GM20431 (cell line): ENCODE results near the gene GCNT3.
"Not testable (repeated sequence)": the region's sequence is repeated elsewhere in the genome, so short reads cannot be mapped to it uniquely, and the experiment has no call there.

Experiments
- in situ Hi-C: fragments of 300-500 bp; cut with MseI, MboI; formaldehyde crosslinking; loops from one replicate; pipeline ENCODE4 v1.15.0; 2020; ENCODE audit warnings: low sequenced_read_pairs; ENCODE audit not compliant: unreplicated experiment

GCNT3 gene

DNA sequence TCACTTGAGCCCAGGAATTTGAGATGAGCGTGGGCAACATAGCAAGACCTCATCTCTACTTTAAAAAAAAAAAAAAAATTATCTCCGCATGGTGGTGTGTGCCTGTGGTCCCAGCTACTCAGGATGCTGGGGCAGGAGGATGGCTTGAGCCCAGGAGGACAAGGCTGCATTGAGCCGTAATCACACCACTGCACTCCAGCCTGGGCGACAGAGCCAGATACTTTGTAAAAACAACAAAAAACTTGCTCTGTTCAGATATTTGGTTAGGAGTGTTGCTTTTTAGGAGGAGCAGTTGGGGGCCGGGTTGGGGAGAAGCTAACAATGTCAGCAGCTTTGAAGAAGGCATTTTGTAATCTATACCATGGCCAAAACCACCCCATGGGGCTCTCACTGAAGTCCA, 4.1 kb downstream of the GCNT3 start:
- in situ Hi-C loops: no loop called here

DNA sequence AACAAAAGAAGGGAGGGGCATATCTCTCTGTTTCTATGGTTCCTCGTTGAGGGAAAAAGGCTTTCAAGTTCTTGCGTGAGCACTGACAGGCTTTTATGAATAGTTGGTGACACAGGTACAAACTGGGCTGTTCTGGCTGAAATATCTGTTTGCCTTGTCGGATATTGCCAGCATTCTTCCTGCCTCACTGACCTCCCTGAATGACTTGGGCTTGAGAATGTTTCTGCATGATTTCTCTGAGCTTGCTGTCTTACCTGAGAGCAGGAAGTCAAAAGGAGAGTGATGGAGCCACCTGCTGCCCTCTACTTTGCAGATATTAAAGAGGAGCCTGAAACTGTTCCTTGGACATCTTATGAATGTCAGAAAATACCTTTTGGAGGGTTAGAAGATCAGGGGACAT, 4.8 kb downstream of the GCNT3 start:
- in situ Hi-C loops: no loop called here

- in situ Hi-C loops: no loop called here
Observed at GRCh38 chr15:59618406-59618805, 6.8 kb downstream of the GCNT3 start.

DNA sequence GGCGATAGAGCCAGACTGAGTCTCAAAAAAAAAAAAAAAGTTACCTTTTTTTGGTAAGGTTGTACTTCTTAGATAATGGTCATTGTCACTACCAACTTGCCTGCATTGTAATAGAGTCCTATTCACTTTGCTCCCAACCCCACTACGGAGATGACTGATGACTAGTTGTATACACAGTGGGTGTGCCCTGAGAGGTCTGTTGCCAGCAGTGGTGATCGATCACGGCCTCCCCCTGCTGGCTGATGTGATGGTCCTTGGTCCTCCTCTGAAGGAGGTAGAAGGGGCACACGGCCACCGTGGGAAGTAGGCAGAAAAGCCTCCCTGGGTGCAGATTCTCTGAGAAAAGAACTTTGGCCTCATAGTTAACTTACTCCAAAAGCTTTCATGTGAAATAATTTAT, 10.7 kb downstream of the GCNT3 start:
- in situ Hi-C loops: no loop called here

DNA sequence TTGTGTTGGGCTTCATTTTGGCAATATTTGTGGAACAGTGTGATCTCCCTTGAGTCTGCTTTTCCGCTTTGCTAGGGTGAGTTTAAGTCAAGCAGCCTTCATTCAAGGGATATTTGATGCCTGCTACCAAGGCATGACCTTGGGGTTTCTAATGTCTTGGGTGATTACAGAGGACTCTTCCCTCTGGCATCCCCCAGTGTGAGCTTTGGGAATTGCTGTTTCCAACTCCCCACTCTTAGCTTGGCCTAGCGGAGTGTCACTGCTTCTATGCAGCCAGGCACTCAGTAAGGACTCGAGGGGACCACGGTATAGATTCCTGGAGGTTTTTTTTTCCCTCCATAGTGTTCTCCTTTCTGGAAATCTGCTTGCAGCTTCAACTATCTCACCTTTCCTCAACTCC, 21.1 kb downstream of the GCNT3 start:
- in situ Hi-C loops: no loop called here

GRCh38 chr15:59636184-59636583, 24.6 kb downstream of the GCNT3 start:
- in situ Hi-C loops: no loop called here

DNA sequence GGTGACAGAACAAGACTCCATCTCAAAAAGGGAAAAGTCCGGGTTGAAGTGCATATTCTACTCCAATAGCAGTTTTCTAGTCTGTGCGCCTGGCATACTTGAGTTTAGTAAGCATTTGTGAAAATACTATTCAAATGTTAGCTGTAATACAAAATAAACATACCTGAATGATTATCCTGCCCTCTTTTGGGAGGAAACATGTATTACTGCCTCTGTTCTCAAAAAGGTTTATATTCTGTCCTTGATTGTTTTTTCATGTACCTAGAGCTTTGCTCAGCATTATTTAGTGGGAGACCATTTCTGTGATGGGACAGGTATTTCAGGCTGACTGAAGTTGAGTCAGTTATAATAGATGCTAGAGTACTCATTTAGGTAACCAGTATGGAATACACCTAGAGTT, 25.9 kb downstream of the GCNT3 start:
- in situ Hi-C loops: not testable (repeated sequence)

GRCh38 chr15:59642351-59642750, 30.8 kb downstream of the GCNT3 start:
- in situ Hi-C loops: no loop called here

DNA sequence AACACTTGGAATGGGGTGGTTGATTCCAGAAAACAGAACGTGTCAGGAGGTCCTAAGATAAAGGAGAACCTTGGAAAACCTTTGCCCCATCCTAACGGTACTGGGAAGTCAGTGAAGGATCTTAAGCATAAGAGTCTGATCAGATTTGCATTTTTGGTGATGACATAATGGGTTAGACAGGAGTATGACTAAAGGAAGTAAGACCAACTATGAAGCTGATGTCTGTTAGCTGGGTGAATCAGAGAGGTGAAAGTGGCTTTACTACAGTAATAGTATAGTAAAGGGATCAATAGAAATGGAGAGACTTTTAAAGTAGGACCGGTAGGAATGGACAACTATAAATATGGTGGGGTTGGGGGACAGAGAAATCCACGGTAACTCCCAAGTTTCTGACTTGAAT, 33.2 kb downstream of the GCNT3 start:
- in situ Hi-C loops: no loop called here

GRCh38 chr15:59645812-59646211, 34.2 kb downstream of the GCNT3 start:
- in situ Hi-C loops: not testable (repeated sequence)

DNA sequence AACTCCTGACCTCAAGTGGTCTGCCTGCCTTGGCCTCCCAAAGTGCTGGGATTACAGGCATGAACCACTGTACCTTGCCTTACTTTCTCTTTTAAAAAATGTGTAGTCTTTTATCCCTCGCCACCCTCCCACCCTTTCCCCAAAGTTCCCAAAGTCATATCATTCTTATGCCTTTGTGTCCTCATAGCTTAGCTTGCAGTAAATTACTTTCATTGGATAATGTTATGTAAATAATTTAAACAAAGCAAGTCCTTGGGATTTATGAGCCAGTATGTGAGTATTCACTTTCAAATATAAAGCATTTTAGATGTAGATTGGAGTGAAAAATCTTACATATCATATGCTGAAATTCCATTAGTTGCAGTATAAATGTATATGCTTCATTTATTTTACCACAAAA, 34.7 kb downstream of the GCNT3 start:
- in situ Hi-C loops: no loop called here

DNA sequence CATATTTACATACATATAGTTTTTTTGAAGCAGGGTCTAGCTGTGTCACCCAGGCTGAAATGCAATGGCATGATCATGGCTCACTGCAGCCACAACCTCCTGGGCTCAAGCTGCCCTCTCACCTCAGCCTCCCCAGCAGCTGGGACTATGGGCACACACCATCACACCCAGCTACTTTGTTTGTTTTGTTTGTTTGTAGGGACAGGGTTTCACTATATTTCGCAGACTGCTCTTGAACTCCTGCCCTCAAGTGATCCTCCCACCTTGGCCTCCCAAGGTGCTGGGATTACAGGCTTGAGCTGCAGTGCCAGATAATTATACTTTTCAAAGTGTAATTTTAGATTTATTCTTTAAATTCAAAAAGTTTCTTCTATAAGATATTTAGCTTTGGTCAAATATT, 35.5 kb downstream of the GCNT3 start:
- in situ Hi-C loops: no loop called here

DNA sequence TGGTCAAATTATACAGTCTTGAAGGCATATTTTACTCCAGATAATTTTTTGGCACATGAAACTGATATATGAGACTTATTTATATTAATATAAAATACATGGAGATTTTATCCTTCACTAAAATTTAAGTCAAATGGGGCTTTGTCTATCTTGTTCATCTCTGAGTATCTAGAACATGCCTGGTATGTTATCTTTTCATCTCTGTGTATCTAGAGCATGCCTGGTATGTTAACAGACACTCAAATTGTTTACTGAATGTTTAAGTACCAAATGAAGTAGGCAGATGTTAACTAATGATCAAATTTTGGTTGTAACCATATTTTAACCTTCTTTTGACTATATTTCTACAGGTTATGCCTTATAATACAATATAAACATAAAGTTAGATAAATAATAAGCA, 38.0 kb downstream of the GCNT3 start:
- in situ Hi-C loops: no loop called here

DNA sequence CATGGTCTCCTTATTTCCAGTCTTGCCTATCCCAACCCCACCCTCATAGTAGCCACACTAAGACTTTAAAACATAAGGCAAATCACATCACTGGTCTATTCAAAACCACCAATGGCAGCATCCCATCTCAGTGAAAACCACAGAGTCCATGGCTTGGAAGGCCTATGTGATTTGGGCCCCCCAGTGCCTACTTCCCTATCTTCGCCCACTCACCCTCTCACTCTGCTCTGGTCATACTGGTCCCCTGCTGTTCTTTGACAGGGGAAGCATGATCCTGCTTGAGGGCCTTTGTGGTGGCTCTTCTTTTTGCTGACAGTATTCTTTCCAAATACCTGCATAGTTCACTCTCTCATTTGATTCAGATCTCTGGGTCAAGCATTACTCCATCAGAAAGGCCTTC, 42.5 kb downstream of the GCNT3 start:
- in situ Hi-C loops: no loop called here

GRCh38 chr15:59656897-59657634, 45.5 kb downstream of the GCNT3 start, which contains the start of gene GTF2A2:
Gene GTF2A2, minus strand, starts transcription at chr15:59657515. Its CDS starts 5,238 bp downstream, at chr15:59652277.
- in situ Hi-C loops: no loop called here

DNA sequence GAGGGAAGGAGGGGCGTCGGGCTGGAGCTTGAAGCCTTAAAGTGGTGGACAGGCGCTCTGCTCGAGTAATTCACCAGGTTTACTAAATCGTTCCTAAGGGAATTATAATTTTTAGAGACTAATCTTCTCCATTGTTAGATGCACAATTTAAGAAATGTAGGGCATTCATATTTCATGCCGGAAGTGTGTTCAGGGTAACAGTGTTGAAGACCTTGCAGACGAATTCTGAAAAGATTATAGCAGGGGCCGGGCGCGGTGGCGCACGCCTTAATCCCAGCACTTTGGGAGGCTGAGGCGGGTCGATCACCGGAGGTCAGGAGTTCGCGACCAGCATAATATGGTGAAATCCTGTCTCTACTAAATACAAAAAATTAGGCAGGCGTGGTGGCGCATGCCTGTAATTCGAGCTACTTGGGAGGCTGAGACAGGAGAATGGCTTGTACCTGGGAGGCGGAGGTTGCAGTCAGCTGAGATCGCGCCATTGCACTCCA, 46.1 kb downstream of the GCNT3 start:
- in situ Hi-C loops: no loop called here

DNA sequence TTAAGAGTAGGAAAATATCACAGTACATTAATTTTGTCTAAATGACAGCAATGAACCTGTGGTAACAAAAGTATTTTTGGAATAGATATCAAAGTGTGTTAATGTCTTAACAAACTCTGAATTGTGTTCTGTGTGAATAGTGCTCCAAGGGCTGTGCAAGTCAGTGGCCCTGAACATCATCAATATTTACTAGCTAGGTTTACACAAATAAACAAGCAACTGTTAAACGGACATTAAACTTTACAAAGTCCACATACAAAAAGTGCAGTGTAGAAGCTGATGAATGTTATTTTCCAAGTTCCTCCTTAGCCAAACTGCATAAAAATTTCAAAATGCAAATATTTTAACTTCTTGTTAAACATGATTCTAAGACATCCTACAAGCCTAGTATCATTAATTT, 47.8 kb downstream of the GCNT3 start:
- in situ Hi-C loops: no loop called here

DNA sequence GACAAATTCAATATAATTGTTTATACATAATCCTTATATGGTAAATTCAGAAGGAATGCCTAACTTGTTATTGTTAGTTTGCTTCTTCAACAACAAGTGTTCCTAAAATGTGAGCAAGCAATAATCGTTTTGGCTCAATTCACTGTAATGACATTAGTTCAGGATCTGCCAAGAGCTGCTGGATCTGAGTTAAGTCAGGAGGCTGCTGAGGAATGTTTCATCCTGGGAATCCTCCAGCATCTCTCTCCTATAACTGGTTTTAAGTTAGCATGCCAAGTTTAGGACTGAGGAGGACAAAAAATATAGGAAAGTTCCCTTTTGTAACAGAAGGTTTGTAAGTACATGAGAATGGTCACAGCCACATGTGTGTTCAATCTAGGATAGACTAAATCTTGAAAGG, 50.7 kb downstream of the GCNT3 start:
- in situ Hi-C loops: no loop called here

DNA sequence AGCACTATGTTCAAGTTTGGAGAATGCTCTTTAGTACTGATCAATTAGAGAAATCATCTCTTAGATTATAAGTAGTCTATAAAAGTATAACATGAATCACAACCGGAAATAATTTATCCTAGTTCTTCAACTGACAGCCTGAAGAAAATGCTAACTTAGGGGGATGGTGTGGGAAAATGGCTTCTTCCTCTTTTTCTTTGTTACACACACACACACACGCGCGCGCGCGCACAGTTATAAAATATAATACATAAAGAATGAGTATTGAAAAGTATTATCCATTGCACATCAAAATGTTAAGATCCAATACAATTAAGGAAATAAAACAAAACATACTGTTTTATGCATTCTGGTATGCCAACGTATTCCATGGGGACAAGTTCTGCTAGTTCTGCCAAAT, 57.0 kb downstream of the GCNT3 start:
- in situ Hi-C loops: no loop called here
